ENCODE data around the gene FAM131A.

Gene FAM131A

GRCh38 chr3:184383033-184383740 lies 45.8 kb downstream of the FAM131A start (continued):
- TF ChIP-seq, protein P1, sequence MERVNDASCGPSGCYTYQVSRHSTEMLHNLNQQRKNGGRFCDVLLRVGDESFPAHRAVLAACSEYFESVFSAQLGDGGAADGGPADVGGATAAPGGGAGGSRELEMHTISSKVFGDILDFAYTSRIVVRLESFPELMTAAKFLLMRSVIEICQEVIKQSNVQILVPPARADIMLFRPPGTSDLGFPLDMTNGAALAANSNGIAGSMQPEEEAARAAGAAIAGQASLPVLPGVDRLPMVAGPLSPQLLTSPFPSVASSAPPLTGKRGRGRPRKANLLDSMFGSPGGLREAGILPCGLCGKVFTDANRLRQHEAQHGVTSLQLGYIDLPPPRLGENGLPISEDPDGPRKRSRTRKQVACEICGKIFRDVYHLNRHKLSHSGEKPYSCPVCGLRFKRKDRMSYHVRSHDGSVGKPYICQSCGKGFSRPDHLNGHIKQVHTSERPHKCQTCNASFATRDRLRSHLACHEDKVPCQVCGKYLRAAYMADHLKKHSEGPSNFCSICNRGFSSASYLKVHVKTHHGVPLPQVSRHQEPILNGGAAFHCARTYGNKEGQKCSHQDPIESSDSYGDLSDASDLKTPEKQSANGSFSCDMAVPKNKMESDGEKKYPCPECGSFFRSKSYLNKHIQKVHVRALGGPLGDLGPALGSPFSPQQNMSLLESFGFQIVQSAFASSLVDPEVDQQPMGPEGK (tag by site-specific recombination; IDR thresholded peaks at IDR 0.05) = no peak
- TF ChIP-seq ZNF302 (tag by site-specific recombination; IDR thresholded peaks at IDR 0.05; ENCODE audit: low read depth) = no peak
- TF ChIP-seq ZNF416 (tag by site-specific recombination; IDR thresholded peaks at IDR 0.05) = no peak
- no peak for TF ChIP-seq ZNF521 (tag by site-specific recombination; IDR thresholded peaks at IDR 0.05)
- TF ChIP-seq ZNF548 (tag by site-specific recombination; IDR thresholded peaks at IDR 0.05) = no peak
- no peak for TF ChIP-seq ZNF785 (tag by site-specific recombination; IDR thresholded peaks at IDR 0.05)
- TF ChIP-seq ZNF747 (tag by site-specific recombination; IDR thresholded peaks at IDR 0.05) = no peak
- no peak for TF ChIP-seq ZNF16 (tag by site-specific recombination; IDR thresholded peaks at IDR 0.05; ENCODE audit: low read depth)
- no peak for TF ChIP-seq ZBTB6 (tag by site-specific recombination; IDR thresholded peaks at IDR 0.05)
- TF ChIP-seq ZNF701 (tag by site-specific recombination; IDR thresholded peaks at IDR 0.05) = no peak

DNA sequence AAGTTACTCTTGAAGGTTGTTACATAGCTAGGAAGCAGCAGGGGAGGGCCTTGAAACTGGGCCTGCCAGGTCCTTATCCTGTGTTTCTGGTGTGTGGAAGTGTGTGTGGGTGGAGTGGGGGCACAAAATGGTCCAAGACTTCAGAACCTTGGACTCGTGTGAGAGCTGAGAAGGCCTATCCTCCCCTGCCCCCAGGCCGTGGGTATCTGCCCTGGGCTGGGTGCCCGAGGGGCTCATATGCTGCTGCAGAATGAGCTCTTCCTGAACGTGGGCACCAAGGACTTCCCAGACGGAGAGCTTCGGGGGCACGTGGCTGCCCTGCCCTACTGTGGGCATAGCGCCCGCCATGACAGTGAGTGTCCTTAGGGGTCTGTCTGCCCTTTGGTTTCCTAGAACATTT lies 46.9 kb downstream of the FAM131A start:
- ChIA-PET CTCF (interaction anchor here (2.4 kb wide), 1 partner anchor 13 kb away, joined by 8 read pairs; no protein-coding TSS in a partner anchor), POLR2A (interaction anchor here (0.8 to 1.3 kb wide), 2 partner anchors 9 to 12 kb away, joined by 3 read pairs; no protein-coding TSS in a partner anchor)
- H3K9me3 ChIP-seq (ENCODE audit: control insufficient read depth, insufficient read depth, low read depth, low read length) = no peaks in the 10 kb centered on the region
- H3K27ac ChIP-seq (ENCODE audit: extremely low read depth, low read depth, low read length) = no peak overlapping the region
- H3K36me3 ChIP-seq (ENCODE audit: control insufficient read depth in 2 of 2, insufficient read depth in 1 of 2, low read length in 2 of 2) = peaks cover 0 to 29% of the 10 kb centered on the region in 2 experiments; a peak in 1 of 3 replicates
- H3K4me1 ChIP-seq (ENCODE audit: control insufficient read depth, insufficient read depth, low read length) = no peaks in the 10 kb centered on the region
- TF ChIP-seq EGR2 (tag by site-specific recombination; IDR thresholded peaks at IDR 0.05; ENCODE audit: low read depth) (peak; percentile 66), ZNF433 (tag by site-specific recombination; IDR thresholded peaks at IDR 0.05; ENCODE audit: low read depth) (no peak), ZBTB1 (tag by site-specific recombination; IDR thresholded peaks at IDR 0.05) (no peak), ZFHX2 (tag by site-specific recombination; conservative IDR thresholded peaks at IDR 0.05) (peak; percentile 53)
- TF ChIP-seq, protein P2, sequence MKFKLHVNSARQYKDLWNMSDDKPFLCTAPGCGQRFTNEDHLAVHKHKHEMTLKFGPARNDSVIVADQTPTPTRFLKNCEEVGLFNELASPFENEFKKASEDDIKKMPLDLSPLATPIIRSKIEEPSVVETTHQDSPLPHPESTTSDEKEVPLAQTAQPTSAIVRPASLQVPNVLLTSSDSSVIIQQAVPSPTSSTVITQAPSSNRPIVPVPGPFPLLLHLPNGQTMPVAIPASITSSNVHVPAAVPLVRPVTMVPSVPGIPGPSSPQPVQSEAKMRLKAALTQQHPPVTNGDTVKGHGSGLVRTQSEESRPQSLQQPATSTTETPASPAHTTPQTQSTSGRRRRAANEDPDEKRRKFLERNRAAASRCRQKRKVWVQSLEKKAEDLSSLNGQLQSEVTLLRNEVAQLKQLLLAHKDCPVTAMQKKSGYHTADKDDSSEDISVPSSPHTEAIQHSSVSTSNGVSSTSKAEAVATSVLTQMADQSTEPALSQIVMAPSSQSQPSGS (tag by site-specific recombination; IDR thresholded peaks at IDR 0.05; ENCODE audit: low read depth) = no peak
- TF ChIP-seq, protein P3, sequence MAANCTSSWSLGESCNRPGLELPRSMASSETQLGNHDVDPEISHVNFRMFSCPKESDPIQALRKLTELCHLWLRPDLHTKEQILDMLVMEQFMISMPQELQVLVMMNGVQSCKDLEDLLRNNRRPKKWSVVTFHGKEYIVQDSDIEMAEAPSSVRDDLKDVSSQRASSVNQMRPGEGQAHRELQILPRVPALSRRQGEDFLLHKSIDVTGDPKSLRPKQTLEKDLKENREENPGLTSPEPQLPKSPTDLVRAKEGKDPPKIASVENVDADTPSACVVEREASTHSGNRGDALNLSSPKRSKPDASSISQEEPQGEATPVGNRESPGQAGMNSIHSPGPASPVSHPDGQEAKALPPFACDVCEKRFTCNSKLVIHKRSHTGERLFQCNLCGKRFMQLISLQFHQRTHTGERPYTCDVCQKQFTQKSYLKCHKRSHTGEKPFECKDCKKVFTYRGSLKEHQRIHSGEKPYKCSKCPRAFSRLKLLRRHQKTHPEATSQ (tag by site-specific recombination; IDR thresholded peaks at IDR 0.05) = no peak
- H3K4me3 ChIP-seq (ENCODE audit: low read depth, low read length) = no peak overlapping the region

GRCh38 chr3:184384856-184385422 lies 47.5 kb downstream of the FAM131A start:
- peaks cover 0 to 29% of the 10 kb centered on the region in 2 experiments; a peak in 1 of 3 replicates for H3K36me3 ChIP-seq (ENCODE audit: control insufficient read depth in 2 of 2, insufficient read depth in 1 of 2, low read length in 2 of 2)
- POLR2A ChIA-PET = interaction anchor here (0.8 to 1.3 kb wide), 2 partner anchors 10 to 12 kb away, joined by 3 read pairs; no protein-coding TSS in a partner anchor
- CTCF ChIA-PET = interaction anchor here (0.6 to 2.4 kb wide), 2 partner anchors 13 to 1212 kb away, joined by 4 to 8 read pairs; no protein-coding TSS in a partner anchor
- no peak overlapping the region for H3K4me3 ChIP-seq (ENCODE audit: low read depth, low read length)
- H3K27ac ChIP-seq (ENCODE audit: extremely low read depth, low read depth, low read length) = no peak overlapping the region
- H3K4me1 ChIP-seq (ENCODE audit: control insufficient read depth, insufficient read depth, low read length) = no peaks in the 10 kb centered on the region
- no peaks in the 10 kb centered on the region for H3K9me3 ChIP-seq (ENCODE audit: control insufficient read depth, insufficient read depth, low read depth, low read length)
- TF ChIP-seq, protein P4, sequence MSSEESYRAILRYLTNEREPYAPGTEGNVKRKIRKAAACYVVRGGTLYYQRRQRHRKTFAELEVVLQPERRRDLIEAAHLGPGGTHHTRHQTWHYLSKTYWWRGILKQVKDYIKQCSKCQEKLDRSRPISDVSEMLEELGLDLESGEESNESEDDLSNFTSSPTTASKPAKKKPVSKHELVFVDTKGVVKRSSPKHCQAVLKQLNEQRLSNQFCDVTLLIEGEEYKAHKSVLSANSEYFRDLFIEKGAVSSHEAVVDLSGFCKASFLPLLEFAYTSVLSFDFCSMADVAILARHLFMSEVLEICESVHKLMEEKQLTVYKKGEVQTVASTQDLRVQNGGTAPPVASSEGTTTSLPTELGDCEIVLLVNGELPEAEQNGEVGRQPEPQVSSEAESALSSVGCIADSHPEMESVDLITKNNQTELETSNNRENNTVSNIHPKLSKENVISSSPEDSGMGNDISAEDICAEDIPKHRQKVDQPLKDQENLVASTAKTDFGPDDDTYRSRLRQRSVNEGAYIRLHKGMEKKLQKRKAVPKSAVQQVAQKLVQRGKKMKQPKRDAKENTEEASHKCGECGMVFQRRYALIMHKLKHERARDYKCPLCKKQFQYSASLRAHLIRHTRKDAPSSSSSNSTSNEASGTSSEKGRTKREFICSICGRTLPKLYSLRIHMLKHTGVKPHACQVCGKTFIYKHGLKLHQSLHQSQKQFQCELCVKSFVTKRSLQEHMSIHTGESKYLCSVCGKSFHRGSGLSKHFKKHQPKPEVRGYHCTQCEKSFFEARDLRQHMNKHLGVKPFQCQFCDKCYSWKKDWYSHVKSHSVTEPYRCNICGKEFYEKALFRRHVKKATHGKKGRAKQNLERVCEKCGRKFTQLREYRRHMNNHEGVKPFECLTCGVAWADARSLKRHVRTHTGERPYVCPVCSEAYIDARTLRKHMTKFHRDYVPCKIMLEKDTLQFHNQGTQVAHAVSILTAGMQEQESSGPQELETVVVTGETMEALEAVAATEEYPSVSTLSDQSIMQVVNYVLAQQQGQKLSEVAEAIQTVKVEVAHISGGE (tag by site-specific recombination; conservative IDR thresholded peaks at IDR 0.05; ENCODE audit: low read depth) = no peak
- TF ChIP-seq ZNF473 (tag by site-specific recombination; IDR thresholded peaks at IDR 0.05) = no peak
- no peak for TF ChIP-seq ZNF366 (tag by site-specific recombination; conservative IDR thresholded peaks at IDR 0.05)
- TF ChIP-seq, protein P5, sequence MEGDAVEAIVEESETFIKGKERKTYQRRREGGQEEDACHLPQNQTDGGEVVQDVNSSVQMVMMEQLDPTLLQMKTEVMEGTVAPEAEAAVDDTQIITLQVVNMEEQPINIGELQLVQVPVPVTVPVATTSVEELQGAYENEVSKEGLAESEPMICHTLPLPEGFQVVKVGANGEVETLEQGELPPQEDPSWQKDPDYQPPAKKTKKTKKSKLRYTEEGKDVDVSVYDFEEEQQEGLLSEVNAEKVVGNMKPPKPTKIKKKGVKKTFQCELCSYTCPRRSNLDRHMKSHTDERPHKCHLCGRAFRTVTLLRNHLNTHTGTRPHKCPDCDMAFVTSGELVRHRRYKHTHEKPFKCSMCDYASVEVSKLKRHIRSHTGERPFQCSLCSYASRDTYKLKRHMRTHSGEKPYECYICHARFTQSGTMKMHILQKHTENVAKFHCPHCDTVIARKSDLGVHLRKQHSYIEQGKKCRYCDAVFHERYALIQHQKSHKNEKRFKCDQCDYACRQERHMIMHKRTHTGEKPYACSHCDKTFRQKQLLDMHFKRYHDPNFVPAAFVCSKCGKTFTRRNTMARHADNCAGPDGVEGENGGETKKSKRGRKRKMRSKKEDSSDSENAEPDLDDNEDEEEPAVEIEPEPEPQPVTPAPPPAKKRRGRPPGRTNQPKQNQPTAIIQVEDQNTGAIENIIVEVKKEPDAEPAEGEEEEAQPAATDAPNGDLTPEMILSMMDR (tag by site-specific recombination; IDR thresholded peaks at IDR 0.05) = no peak
